GM19397 (cell line): ENCODE data around the gene BCL11B.

Experiments used
- ATAC-seq: cut with Tn5 transposase; IDR thresholded peaks from one replicate; pipeline ENCODE4 v1.9.1; 2021; ENCODE audit warnings: mild to moderate bottlenecking, moderate library complexity; ENCODE audit not compliant: unreplicated experiment

Gene BCL11B

DNA sequence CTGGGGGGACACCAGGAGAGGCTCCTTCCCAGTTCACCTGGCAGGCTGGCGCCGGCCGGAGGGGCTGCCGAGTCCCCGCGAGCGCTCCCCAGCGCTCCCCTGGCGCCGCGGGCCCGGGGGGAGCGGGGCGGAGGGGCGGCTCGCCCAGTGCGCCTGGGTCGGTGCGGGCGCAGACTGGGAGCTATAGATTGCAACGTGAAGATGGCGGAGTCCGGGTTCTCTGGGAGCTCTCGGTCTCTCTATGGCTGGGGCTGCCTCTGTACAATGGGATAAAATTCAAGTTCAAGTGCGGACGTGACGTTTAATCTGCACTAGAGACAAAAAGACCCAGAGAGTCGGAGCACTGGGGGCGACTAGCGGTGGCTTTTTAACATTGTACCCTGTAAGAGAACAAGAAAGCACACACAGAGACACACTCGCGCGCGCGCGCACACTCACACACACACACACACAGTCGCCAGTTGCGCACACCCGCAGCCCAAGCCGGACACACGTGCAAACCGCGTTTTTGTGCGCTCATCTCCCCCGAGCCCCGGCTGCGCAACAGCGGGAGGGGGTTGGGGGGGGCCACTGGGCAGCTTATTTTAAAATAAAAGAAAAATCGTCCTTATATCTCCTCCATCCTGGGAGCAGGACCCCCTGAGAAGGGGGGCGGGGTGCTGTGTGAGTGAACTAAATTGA is at the start of gene BCL11B:
Gene BCL11B, minus strand, starts transcription at position 247 of the 681 bp plus-strand sequence. CDS start 979 bp downstream, outside the sequence.
- ATAC-seq: peak; percentile 59

DNA sequence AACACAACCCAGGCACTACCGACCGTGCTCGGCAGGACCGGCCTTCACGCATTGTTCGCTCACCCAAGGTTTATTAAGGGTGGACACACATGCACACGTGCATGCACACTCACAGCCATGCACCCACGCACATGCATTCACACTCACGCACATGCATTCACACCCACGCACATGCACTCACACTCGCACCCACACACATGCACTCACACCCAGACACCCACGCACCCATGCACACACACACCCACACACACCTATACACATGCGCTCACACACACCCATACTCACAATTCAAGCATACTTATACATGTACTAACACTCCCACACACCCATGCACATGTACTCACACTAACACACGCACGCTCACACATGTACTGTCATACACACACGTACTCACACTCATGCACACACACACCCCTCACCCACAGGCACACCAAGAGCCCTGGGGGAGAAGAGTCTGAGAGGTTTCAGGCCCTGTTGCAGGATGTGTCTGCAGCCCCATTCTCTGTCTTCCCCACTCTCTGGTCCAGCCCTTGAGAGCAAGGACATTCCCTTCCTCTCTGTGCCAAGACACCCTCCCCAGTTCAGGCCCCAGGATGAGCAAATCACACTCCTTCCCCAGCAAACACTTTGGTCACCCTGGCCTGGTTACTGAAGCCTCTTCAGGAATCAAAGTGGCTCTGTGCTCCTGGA is 49.4 kb upstream of the BCL11B start:
- ATAC-seq: no peak

DNA sequence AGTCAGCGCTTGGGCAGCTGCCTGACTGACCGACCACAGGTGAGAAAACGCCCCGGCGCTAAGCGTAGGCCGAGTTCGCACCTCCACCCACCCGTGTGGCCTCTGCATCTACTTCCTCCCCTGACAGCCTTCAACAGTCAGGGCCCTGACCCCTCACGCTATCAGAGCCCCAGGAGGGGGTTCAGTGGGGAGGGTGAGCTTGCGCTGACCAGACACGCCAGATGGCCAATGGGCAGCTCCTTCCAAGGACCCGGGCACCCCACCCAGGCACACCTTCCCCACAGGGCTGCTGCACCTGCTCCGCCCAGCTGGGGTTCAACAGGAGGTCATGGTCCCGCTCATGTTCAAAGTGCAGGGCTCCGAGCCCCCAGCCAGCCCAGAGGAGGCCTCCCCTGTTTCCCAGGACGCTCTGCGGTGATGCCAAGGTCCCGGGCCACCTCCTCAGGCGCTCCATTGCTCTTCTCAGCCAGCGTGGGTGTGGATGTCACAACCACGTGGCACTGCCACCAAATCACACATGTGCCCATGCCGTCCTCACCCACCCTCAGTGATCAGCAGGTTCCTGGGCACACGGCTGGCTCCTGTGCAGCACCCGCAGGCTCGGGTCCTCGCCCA is 48.7 kb upstream of the BCL11B start:
- ATAC-seq: no peak

- ATAC-seq: peak; percentile 52
Observed at GRCh38 chr14:99320105-99320572, 48.1 kb upstream of the BCL11B start.

DNA sequence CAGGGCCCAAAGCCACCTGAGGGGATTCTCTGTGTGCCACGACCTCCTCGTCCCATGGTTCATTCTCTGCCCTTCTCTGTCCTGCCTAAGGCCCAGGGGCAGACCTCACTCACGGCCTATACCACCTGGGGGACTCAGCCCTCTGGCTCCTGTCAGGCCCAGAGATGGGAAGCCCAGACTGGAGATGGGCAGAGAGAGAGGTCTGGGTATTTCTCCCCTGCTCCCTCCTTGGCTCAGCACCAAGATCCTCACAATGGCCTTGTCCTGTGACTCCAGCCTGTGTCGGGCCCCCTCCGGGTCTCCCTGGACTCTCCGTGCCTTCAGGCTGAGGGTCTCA is 46.9 kb upstream of the BCL11B start:
- no peak for ATAC-seq

DNA sequence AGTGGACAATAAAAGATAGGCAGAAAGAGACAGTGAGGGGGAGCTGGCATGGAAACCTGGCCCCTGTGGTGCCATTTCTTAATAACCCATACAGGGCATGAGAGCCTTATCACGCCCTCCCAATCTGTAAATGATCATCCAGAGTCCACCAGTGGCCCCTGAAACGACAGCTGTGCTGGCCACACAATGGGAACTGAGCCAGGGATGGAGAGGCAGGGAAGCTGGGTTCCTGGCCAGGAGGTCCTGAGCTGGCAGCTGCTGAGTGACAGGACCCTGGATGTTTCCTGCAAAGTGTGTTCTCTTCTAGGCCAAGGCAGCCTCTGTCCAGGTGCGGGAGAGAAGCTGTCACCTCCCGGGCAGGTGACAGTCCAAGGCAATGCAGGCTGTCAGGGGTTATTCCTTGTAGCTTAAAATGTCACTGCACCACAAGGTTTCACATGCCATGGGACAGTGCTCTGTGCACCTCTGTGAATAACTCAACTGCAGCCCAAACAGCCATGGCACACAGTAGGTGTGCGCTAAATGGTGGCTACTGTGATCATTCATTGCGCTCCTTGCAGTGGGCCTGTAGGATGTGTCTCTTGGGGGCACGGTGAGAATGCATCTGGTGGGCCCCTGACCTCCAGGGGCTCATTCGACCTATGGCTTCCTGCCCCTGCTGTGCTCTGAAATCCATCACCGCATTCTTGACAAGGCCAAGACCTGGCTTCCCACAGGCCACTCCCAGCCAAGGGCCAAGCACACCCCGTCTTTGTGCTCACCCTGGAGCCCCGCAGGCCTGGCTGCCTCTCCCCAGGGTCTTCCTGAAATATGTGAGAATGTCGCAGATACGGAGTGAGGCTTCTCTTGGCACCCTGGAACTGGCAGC is 46.3 kb upstream of the BCL11B start:
- no peak for ATAC-seq

DNA sequence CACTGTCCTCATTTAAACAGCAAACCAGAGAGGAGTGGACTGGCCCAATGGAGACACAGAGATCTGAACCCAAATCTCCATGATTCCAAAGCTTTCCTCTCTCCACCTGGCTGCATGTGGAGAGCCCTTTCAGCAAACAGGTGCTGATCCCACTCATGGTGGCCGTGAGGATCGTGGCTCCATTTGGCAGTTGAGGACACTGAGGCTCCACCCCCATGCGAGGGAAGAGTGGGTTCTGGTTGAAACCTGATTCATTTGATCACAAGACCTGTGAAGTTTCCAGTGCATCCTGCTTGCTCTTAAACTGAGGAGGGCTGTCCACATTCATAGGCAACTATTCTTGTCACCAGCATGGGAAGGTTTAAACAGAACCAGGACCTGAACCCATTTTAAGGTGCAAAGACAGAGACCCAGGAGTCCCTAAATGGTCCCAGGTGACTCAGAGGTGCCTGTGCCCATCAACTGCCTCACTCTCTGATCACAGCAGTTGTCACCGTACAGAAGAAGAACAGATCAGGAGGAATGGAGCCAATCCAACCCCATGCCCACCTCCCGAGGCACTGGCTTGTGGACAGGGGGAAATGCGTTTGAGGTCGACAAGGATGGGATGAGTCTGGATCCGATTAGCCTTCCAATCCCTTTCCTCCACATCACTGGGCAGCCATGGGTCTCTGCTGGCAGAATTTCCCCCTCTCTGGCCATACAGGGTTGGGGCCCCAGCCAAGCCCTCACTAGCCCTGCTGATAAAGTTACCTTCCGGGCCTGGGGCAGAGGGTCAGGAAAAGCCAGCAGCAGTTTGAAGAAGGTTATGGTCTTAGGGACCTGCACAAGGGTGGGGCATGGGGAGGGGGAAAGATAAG is 45.5 kb upstream of the BCL11B start:
- no peak for ATAC-seq

GRCh38 chr14:99316281-99317163 is 44.5 kb upstream of the BCL11B start:
- ATAC-seq: no peak

DNA sequence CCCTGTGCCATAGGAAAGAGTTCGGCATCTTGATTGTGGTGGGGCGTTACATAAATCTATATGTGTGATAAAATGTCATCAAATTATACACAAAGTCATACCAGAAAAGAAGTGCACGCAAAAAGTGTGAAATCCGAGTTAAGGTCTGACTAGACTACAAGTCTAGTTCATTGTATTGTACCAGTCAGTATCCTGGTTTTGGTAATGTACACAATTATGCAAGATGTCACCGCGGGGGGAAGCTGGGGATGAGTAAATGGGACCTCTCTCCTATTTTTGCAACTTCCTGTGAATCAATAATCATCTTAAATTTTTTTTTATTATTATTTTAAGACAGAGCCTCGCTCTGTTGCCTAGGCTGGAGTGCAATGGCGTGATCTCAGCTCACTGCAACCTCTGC is 43.2 kb upstream of the BCL11B start:
- no peak for ATAC-seq

- ATAC-seq: no peak
Observed at GRCh38 chr14:99314623-99315022, 42.6 kb upstream of the BCL11B start.

DNA sequence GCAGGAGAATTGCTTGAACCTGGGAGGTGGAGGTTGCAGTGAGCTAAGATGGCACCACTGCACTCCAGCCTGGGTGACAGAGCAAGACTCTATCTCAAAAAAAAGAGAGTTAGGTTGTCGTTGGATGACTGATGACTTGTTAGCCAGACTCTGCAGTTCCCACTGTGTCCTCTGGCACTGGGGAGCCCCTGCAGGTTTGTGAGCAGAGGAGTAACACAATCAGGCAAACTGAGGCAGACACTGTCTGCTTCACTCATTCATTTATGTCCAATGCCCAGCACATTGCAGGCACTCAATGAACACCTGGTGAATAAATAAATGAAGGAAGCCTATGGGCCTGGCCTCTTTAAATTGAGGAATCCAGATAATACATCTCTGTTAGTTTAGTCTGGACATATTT is 41.2 kb upstream of the BCL11B start:
- ATAC-seq: no peak

GRCh38 chr14:99312106-99312505 is 40.1 kb upstream of the BCL11B start:
- ATAC-seq: no peak

DNA sequence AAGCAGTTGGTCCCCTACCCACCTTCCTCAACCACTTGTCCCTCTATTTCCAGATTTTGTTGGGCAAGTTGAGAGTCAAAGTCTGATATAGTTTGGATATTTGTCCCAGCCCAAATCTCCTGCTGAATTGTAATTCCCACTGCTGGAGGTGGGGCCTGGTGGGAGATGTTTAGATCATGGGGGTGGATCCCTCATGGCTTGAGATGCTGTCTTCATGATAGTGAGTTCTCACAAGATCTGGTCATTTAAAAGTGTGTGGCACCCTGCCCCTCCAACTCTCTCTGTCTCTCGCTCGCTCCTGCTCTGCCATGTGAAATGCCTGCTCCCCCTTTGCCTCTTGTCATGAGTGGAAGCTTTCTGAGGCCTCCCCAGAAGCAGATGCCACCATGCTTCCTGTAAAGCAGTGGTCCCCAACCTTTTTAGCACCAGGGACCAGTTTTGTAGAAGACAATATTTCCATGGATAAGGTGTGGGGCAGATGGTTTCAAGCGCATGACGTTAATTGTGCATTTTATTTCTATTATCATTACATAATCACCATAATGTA is 37.3 kb upstream of the BCL11B start:
- ATAC-seq: no peak

DNA sequence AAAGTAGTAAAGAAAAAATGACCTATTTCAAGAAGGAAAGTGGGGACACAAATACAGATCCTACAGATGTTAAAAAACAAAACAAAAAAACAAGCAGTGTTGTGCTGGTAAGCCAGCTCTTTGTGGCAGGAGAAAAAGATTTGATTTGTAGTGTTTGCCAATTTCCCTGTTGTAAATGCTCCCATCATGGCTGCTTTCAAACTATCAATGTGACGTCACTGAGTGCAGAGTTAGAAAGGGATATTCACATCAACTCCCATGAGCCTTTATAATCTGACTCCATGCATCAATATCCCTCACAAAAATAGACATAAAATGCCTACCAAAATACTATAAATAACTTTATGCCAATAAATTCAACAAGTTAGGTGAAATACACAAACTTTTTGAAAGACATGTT is 32.2 kb upstream of the BCL11B start:
- ATAC-seq: no peak

DNA sequence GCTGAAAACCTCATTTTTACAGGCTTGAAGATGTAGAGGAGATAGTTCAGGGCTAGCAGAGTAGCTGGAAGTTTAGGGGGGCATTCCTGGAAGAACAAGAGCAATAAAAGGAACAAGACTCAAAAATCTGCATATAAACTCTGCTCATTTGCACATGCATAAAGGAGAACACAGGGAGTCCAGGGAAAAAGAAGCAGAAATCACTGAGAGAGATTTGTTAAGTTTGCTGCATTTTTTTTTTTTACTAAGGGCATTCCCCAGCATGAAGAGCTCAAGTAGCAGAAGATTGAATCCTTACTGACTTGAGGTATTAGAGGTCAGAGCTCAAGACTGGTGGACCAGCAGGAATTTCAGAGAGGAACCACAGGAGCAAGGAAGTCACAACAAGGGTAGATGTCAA is 28.2 kb upstream of the BCL11B start:
- ATAC-seq: no peak

DNA sequence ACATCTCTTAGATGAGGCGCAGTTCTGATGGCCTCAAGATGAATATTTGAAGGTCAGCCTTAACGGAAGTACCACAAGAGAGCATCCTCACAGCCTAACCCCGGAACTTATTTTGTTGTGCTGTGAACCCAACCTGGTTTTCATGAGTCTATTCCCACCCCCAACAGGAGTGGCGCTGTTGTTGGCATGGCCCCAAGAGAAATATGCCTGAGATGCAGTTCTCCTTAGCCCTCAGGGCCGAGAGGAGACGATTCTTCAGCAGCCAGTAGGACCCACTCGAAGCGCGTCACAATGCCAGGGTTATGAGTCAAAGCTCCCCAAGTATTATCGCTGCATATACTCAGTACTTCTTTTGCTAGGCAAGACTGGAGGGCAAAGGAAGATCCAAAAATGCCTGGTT is 24.5 kb upstream of the BCL11B start:
- no peak for ATAC-seq

- ATAC-seq: no peak
Observed at GRCh38 chr14:99289394-99290189, 17.6 kb upstream of the BCL11B start.

DNA sequence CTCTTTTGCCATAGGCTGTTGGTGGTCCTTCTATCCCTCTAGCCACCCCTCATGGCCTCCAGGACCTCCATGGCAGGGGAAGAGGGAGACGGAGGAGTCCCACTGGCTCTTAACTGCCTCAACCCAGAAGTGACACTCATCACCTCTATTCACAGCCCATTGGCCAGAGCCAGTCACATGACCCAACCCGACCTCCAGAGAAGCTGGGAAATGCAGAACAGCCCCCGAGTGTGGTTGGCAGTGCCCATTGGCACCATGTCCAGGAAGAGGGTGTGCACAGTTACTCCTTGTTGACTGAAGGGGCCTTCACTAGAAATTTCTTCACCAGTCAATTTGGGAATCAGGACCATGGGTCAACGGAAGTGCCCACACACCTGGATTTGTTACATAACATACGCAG is 17.0 kb upstream of the BCL11B start:
- no peak for ATAC-seq
